SJCRH30 (cell line): ENCODE measurements around the gene ETV1. TPM values are rescaled to one million over a fixed set of nuclear protein-coding genes. Genes with fewer than 3 reads are reported as not detected.
A peak's percentile ranks its signal among the peaks of the same experiment; 100 is the strongest.

Source experiments
- DNase-seq, 2 experiments: peaks; one replicate each; pipeline ENCODE4 v3.0.0-alpha.2; 2015 to 2020
- H3K27ac ChIP-seq: fragments of 250-450 bp; sonication (Bioruptor Pico); 2 replicates; pipeline ENCODE4 v1.5.1; 2020; ENCODE audit warnings: mild to moderate bottlenecking, moderate library complexity
- H3K27me3 ChIP-seq: fragments of 250-450 bp; sonication (Bioruptor Pico); 2 replicates; pipeline ENCODE4 v1.5.1; 2020; ENCODE audit warnings: mild to moderate bottlenecking, moderate library complexity
- H3K36me3 ChIP-seq: fragments of 250-450 bp; sonication (Bioruptor Pico); 2 replicates; pipeline ENCODE4 v1.5.1; 2020; ENCODE audit warnings: mild to moderate bottlenecking, moderate library complexity
- H3K4me1 ChIP-seq: fragments of 250-450 bp; sonication (Bioruptor Pico); 2 replicates; pipeline ENCODE4 v1.5.1; 2020; ENCODE audit warnings: mild to moderate bottlenecking, moderate library complexity
- H3K4me3 ChIP-seq: fragments of 250-450 bp; sonication (Bioruptor Pico); 2 replicates; pipeline ENCODE4 v1.5.1; 2020; ENCODE audit warnings: mild to moderate bottlenecking, moderate library complexity
- H3K9me3 ChIP-seq: fragments of 250-450 bp; sonication (Bioruptor Pico); replicated peaks from 2 replicates; pipeline ENCODE4 v1.5.1; 2020; ENCODE audit warnings: mild to moderate bottlenecking, moderate library complexity
- total RNA-seq: library from RNA; depleted of rRNA; stranded (reverse); fragments of >200 nt; shearing (Covaris generic); gene quantifications from 2 replicates; pipeline ENCODE4 v1.2.3, GENCODE V29; 2014; rRNA removed

ETV1 gene
- total RNA-seq, result 45.4 and 49.0 TPM in 2 replicates

- peak within 1 kb of the TSS; percentile 96 for H3K27ac ChIP-seq
- H3K4me3 ChIP-seq, result peak within 1 kb of the TSS; percentile 75
- H3K27me3 ChIP-seq, result no peaks in the 10 kb centered on the region
- H3K36me3 ChIP-seq, result no peaks in the 10 kb centered on the region; the same call in 1 of the 2 replicates
- peaks cover 25% of the 10 kb centered on the region for H3K4me1 ChIP-seq
- DNase-seq, result peak; percentile 80 to 85
- no peaks in the 10 kb centered on the region for H3K9me3 ChIP-seq
Observed at GRCh38 chr7:13989126-13989948, at the start of gene ETV1. ETV1 (minus strand) TSS chr7:13989666; CDS start chr7:13989052, 614 bp downstream.

- Histone ChIP-seq H3K27ac (no peak overlapping the region), H3K9me3 (peaks cover 3% of the 10 kb centered on the region; the same call in 1 of the 2 replicates), H3K4me3 (no peak overlapping the region), H3K36me3 (no peaks in the 10 kb centered on the region), H3K27me3 (no peaks in the 10 kb centered on the region), H3K4me1 (no peaks in the 10 kb centered on the region)
- no peak for DNase-seq
Observed at GRCh38 chr7:14024406-14024805, 34.9 kb upstream of the ETV1 start.

GRCh38 chr7:14023838-14024237, 34.4 kb upstream of the ETV1 start:
- Histone ChIP-seq H3K27me3 (no peaks in the 10 kb centered on the region), H3K27ac (no peak overlapping the region), H3K4me3 (no peak overlapping the region), H3K4me1 (no peaks in the 10 kb centered on the region), H3K36me3 (no peaks in the 10 kb centered on the region), H3K9me3 (peaks cover 5% of the 10 kb centered on the region; the same call in 1 of the 2 replicates)
- DNase-seq, result no peak

GRCh38 chr7:14023342-14023741, 33.9 kb upstream of the ETV1 start:
- Histone ChIP-seq H3K36me3 (no peaks in the 10 kb centered on the region), H3K4me3 (no peak overlapping the region), H3K4me1 (no peaks in the 10 kb centered on the region), H3K27ac (no peak overlapping the region), H3K27me3 (no peaks in the 10 kb centered on the region), H3K9me3 (peaks cover 5% of the 10 kb centered on the region; the same call in 1 of the 2 replicates)
- no peak for DNase-seq

GRCh38 chr7:14021069-14021468, 31.6 kb upstream of the ETV1 start:
- peak in 1 of 2 experiments; percentile 30 for DNase-seq

GRCh38 chr7:14020339-14020900, 31.0 kb upstream of the ETV1 start:
- H3K27ac ChIP-seq, result no peak overlapping the region
- no peaks in the 10 kb centered on the region for H3K27me3 ChIP-seq
- no peaks in the 10 kb centered on the region for H3K36me3 ChIP-seq
- no peaks in the 10 kb centered on the region for H3K4me1 ChIP-seq
- no peak overlapping the region for H3K4me3 ChIP-seq
- peaks cover 5% of the 10 kb centered on the region; the same call in 1 of the 2 replicates for H3K9me3 ChIP-seq
- no peak for DNase-seq

More at GRCh38 chr7:14021069-14021468, 31.6 kb upstream of the ETV1 start:
- Histone ChIP-seq H3K9me3 (peaks cover 5% of the 10 kb centered on the region; the same call in 1 of the 2 replicates), H3K27me3 (no peaks in the 10 kb centered on the region), H3K4me3 (no peak overlapping the region), H3K36me3 (no peaks in the 10 kb centered on the region), H3K4me1 (no peaks in the 10 kb centered on the region), H3K27ac (no peak overlapping the region)

GRCh38 chr7:14018751-14019150, 29.3 kb upstream of the ETV1 start:
- Histone ChIP-seq H3K4me3 (no peak overlapping the region), H3K4me1 (no peaks in the 10 kb centered on the region), H3K36me3 (no peaks in the 10 kb centered on the region), H3K27ac (no peak overlapping the region), H3K9me3 (peaks cover 5% of the 10 kb centered on the region; the same call in 1 of the 2 replicates), H3K27me3 (no peaks in the 10 kb centered on the region)
- DNase-seq, result no peak

- Histone ChIP-seq H3K4me3 (no peak overlapping the region), H3K27ac (no peak overlapping the region), H3K36me3 (no peaks in the 10 kb centered on the region), H3K27me3 (no peaks in the 10 kb centered on the region), H3K4me1 (no peaks in the 10 kb centered on the region), H3K9me3 (peaks cover 5% of the 10 kb centered on the region; the same call in 1 of the 2 replicates)
- no peak for DNase-seq
Observed at GRCh38 chr7:14016950-14017349, 27.5 kb upstream of the ETV1 start.

- Histone ChIP-seq H3K4me1 (no peaks in the 10 kb centered on the region), H3K36me3 (no peaks in the 10 kb centered on the region), H3K27ac (no peak overlapping the region), H3K27me3 (no peaks in the 10 kb centered on the region), H3K4me3 (no peak overlapping the region), H3K9me3 (no peaks in the 10 kb centered on the region)
- DNase-seq, result no peak
Observed at GRCh38 chr7:14013898-14014297, 24.4 kb upstream of the ETV1 start.

GRCh38 chr7:14009453-14010418, 20.3 kb upstream of the ETV1 start:
- peak in 1 of 2 experiments; percentile 17 for DNase-seq
- no peaks in the 10 kb centered on the region for H3K36me3 ChIP-seq

GRCh38 chr7:14001139-14001538, 11.7 kb upstream of the ETV1 start:
- no peak overlapping the region for H3K27ac ChIP-seq
- H3K27me3 ChIP-seq, result no peaks in the 10 kb centered on the region
- no peaks in the 10 kb centered on the region for H3K4me1 ChIP-seq
- no peaks in the 10 kb centered on the region for H3K9me3 ChIP-seq
- no peaks in the 10 kb centered on the region for H3K36me3 ChIP-seq
- no peak for DNase-seq
- no peak overlapping the region for H3K4me3 ChIP-seq

More at GRCh38 chr7:14009453-14010418, 20.3 kb upstream of the ETV1 start:
- no peaks in the 10 kb centered on the region for H3K4me1 ChIP-seq
- no peaks in the 10 kb centered on the region for H3K9me3 ChIP-seq
- H3K27ac ChIP-seq, result no peak overlapping the region
- no peak overlapping the region for H3K4me3 ChIP-seq
- no peaks in the 10 kb centered on the region for H3K27me3 ChIP-seq

- no peak overlapping the region for H3K4me3 ChIP-seq
- H3K36me3 ChIP-seq, result no peaks in the 10 kb centered on the region
- H3K27ac ChIP-seq, result no peak overlapping the region
- no peaks in the 10 kb centered on the region for H3K4me1 ChIP-seq
- DNase-seq, result no peak
- H3K9me3 ChIP-seq, result no peaks in the 10 kb centered on the region
- no peaks in the 10 kb centered on the region for H3K27me3 ChIP-seq
Observed at GRCh38 chr7:14000247-14000646, 10.8 kb upstream of the ETV1 start.

- Histone ChIP-seq H3K27ac (no peak overlapping the region), H3K27me3 (no peaks in the 10 kb centered on the region), H3K4me1 (no peaks in the 10 kb centered on the region), H3K4me3 (no peak overlapping the region), H3K9me3 (no peaks in the 10 kb centered on the region), H3K36me3 (no peaks in the 10 kb centered on the region)
- no peak for DNase-seq
Observed at GRCh38 chr7:13998866-13999265, 9.4 kb upstream of the ETV1 start.

GRCh38 chr7:13992596-13992964, 3.1 kb upstream of the ETV1 start:
- no peaks in the 10 kb centered on the region for H3K9me3 ChIP-seq
- H3K36me3 ChIP-seq, result no peaks in the 10 kb centered on the region
- no peak for DNase-seq
- peak overlapping the region; percentile 96 for H3K27ac ChIP-seq
- no peaks in the 10 kb centered on the region for H3K27me3 ChIP-seq
- H3K4me3 ChIP-seq, result peak overlapping the region; percentile 75
- peaks cover 9% of the 10 kb centered on the region; the same call in 1 of the 2 replicates for H3K4me1 ChIP-seq
